Activated naive CD8-positive, alpha-beta T cell treated with anti-CD3 and anti-CD28 coated beads, Interleukin-2, amount 10 ng/mL, durations not matched to agents 7 days and 5 days (primary cell): ENCODE data around the gene SKP1. TPM values are rescaled to one million over a fixed set of nuclear protein-coding genes. Genes with fewer than 3 reads are reported as not detected.
"Not testable (repeated sequence)": the region's sequence is repeated elsewhere in the genome, so short reads cannot be mapped to it uniquely, and the experiment has no call there.

Source experiments
- ATAC-seq: fragments of 150-1000 bp; cut with Tn5 transposase; one replicate; pipeline ENCODE4 v1.10.0; 2021; ENCODE audit warnings: low read depth, moderate library complexity
- POLR2A ChIA-PET: fragments of 350-600 bp; sonication (Branson Sonifier 250); formaldehyde crosslinking; loops from one replicate; lab custom pipeline; 2021; ENCODE audit warnings: antibody characterized with exemption; lab: Charles Lee
- DNase-seq: peaks from one replicate; pipeline ENCODE4 v3.0.0; 2021
- H3K27ac Mint-ChIP-seq: one replicate; pipeline ENCODE4 v1.8.0; 2022; ENCODE audit warnings: mild to moderate bottlenecking, mixed read lengths
- H3K27me3 Mint-ChIP-seq: one replicate; pipeline ENCODE4 v1.8.0; 2022; ENCODE audit warnings: mild to moderate bottlenecking, moderate library complexity, mixed read lengths
- H3K36me3 Mint-ChIP-seq: one replicate; pipeline ENCODE4 v1.8.0; 2021; ENCODE audit warnings: mild to moderate bottlenecking, mixed read lengths
- H3K4me1 Mint-ChIP-seq: one replicate; pipeline ENCODE4 v1.8.0; 2021; ENCODE audit warnings: mixed read lengths
- H3K4me3 Mint-ChIP-seq: one replicate; pipeline ENCODE4 v1.8.0; 2022; ENCODE audit warnings: mild to moderate bottlenecking, moderate library complexity, mixed read lengths
- H3K9me3 Mint-ChIP-seq: one replicate; pipeline ENCODE4 v1.8.0; 2021; ENCODE audit warnings: mixed read lengths
- total RNA-seq, 2 experiments: library from RNA; stranded (reverse); gene quantifications; one replicate each; pipeline ENCODE4 v1.2.3, GENCODE V29; 2021

The SKP1 gene
- 100 to 1,000 TPM; 193 to 206 TPM for total RNA-seq

DNA sequence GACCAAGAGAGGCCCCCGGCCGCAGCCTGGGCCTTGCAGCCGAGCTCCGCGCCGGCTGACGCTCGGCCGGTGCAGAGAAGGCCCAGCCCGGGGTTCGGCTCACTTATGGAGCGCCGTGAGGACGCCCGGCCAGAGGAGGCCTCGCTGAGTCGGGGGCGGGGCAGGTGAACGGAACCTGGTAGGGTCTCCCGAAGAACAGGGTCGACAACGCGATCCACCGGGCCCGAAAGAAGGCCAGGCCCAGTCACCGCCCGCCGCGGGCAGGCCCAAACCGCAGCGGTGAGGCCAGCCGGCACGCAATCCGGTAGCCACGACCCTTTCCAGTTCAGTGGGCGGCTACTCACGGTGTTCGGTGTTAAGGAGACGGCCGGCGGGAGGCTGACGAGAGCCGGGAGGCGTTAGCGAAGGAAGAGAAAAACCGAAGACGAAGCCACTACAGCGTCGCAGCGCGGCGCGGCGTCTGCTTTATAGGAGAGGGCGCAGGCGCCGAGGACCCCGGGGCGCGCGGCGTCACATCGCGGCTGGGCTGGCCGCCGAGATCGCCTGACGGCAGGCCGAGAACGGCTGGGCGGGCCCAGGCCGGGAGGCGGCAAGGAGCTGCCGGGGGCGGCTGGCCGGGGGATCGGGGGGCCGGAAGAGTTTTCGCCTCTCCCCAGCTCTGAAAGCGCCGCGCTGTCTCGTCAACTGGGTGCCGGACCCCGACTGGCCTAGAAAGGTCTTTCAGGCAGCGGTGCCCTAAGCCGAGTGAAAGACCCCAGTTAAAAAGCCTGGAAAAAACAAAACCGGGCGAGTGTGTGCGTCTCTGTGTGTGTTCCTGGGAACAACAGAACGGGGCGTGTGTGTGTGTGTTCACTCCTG, at the start of gene SKP1:
TSS of gene SKP1 (minus strand) at position 440 of the 858 bp plus-strand sequence. CDS start 2,928 bp downstream, outside the sequence.
- POLR2A ChIA-PET, result interaction anchor here (0.5 to 2.8 kb wide), 46 partner anchors 8 to 669 kb away, joined by 3 to 48 read pairs (median 4); partner anchors contain the start of genes C5orf24, CAMLG, JADE2 and PPP2CA
- Mint-ChIP-seq H3K9me3 (no peaks in the 10 kb centered on the region), H3K27ac (peak within 1 kb of the TSS; percentile 94), H3K4me1 (peaks cover 15% of the 10 kb centered on the region), H3K4me3 (peak within 1 kb of the TSS; percentile 98), H3K27me3 (no peaks in the 10 kb centered on the region), H3K36me3 (peaks cover 4% of the 10 kb centered on the region)
- DNase-seq (peak; percentile 94), ATAC-seq (peak; percentile 81)

DNA sequence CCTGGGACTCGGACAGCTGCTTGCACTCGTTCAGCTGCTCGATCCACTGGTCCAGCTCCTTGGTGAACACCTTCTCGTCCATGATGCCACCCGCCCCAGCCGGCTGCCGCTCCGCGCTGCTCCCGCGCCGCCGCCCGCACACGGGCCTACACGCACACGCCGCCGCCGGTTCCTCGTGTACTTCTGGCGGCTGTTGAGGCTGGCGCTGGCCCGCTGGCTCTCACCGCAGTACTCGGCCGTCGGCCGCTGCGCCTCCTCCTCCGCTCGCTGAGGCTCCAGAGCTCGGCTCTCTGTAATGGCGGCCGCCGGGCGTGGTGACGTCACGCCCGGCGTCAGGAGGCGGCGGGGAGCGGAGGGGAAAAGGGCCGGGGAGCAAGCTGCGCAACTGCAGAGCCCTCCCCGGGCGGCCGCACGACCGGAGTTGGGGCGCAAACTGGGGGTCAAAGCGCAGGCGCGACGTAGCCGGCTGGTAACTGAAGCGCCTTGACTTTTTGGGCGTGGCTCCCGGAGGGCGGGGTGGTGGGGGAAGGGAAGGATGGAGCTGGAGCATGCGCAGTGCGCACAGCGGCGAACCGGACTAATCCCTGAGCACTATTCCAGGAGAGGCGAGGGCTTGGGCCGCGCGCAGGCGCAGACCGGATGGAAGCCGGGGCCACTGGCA, 49.2 kb upstream of the SKP1 start, which contains the start of gene PPP2CA:
TSS of gene PPP2CA (minus strand) at position 294 of the 661 bp plus-strand sequence. CDS start at position 82, 212 bp downstream.
- Mint-ChIP-seq H3K36me3 (peaks cover 18% of the 10 kb centered on the region), H3K4me1 (peaks cover 35% of the 10 kb centered on the region), H3K27me3 (no peaks in the 10 kb centered on the region)

DNA sequence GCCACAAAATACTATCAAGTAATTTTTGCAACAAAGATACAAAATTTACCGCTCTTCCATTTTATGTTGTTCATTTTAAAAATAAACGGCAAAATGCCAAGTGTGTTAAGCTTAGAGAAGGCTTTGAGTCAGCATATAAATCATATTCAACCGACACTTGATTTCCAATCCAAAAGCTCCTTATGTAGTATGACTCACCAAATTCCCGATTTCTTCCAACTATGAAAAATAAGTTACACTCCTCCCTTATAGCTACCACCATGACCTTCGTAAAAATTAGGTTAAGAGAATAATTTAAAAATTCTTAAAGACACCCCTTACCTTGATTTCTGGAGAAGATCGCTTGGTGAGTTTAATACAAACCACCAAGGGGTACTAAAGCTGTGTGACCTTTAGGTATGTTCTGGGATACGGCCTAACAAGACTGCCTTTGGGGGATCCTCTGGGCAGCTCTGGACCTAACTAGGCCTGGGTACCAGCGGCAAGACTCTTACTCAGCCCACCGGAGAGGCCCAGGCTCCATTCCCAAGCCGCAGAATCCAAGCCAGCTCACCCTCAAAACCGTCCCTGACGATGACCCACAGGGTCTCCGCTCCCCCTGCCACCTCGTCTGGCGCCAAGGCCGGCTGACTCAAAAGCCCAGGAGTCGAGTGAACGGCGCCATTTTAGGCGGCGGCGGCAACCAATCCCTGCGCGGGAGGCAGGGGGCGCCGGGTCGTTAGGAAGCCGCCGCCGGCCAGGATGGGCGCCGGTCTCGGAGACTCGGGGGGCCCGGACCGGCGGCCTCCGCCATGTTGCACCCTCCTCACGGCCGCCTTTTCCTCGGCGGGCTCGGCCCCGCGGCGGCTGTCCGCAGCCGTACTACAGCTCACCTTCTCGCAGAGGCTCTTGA, 48.4 kb upstream of the SKP1 start:
- POLR2A ChIA-PET, result interaction anchor here (0.6 to 3.2 kb wide), 18 partner anchors 8 to 1586 kb away, joined by 3 to 48 read pairs (median 4); partner anchors contain the start of genes JADE2, SKP1, TXNDC15 and UBE2B
- peak; percentile 80 for DNase-seq
- H3K36me3 Mint-ChIP-seq, result peaks cover 24% of the 10 kb centered on the region
- H3K4me1 Mint-ChIP-seq, result peaks cover 39% of the 10 kb centered on the region
- H3K27me3 Mint-ChIP-seq, result no peaks in the 10 kb centered on the region
- peak overlapping the region; percentile 67 for H3K4me3 Mint-ChIP-seq
- no peaks in the 10 kb centered on the region for H3K9me3 Mint-ChIP-seq
- H3K27ac Mint-ChIP-seq, result peak overlapping the region; percentile 98
- peak; percentile 38 for ATAC-seq

More for the DNA sequence above, 49.2 kb upstream of the SKP1 start, which contains the start of gene PPP2CA:
- Mint-ChIP-seq H3K9me3 (no peaks in the 10 kb centered on the region), H3K27ac (peak within 1 kb of the TSS; percentile 98), H3K4me3 (peak within 1 kb of the TSS; percentile 67)
- peak; percentile 99 for DNase-seq
- POLR2A ChIA-PET, result interaction anchor here (0.6 to 3.2 kb wide), 24 partner anchors 9 to 679 kb away, joined by 3 to 48 read pairs (median 4); partner anchors contain the start of genes CAMLG, JADE2, PCBD2 and SKP1
- ATAC-seq, result peak; percentile 88

DNA sequence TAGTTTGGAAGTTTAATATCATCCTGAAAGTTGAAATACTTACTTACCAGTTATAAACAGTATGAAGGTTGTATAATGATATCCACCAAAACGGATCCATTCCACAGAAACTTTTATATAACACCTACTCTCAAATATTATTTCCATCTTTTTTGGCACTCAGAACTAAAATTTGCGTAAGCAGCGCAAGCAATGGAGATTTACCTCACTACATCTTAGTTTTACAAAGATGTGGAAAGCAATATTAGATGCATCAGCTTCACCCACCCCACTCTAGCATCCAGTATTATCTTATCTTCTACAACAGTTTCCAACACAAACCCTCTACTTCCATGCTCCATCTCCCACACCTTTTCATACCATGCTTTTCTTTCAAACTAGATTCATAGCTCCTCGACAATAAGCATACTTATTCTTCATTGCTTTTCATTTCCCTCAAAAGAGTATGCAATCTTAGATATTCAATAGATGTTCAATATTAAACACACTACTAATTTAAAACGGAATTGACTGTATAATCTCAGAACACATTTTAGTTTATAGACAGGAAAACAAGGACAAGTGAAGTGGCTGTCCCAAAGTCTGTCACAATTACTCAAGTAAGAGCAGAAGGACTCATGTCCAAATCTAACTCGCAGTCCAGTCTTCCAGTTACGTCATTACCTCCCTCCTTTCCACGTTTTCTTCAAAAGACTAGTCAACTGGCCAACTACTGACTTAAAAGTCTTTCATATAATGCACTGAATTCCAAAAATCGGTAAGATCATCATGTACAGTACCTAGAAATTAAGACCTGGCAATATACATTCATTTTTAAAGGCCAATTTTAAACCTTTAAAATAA, 46.9 kb upstream of the SKP1 start:
- POLR2A ChIA-PET, result interaction anchor here (0.7 kb wide), 2 partner anchors 39 to 680 kb away, joined by 3 read pairs; no protein-coding TSS in a partner anchor
- H3K36me3 Mint-ChIP-seq, result peaks cover 28% of the 10 kb centered on the region
- peak overlapping the region; percentile 67 for H3K4me3 Mint-ChIP-seq
- H3K27me3 Mint-ChIP-seq, result no peaks in the 10 kb centered on the region
- H3K9me3 Mint-ChIP-seq, result no peaks in the 10 kb centered on the region
- H3K4me1 Mint-ChIP-seq, result peaks cover 48% of the 10 kb centered on the region
- ATAC-seq (no peak), DNase-seq (no peak)
- peak overlapping the region; percentile 3 for H3K27ac Mint-ChIP-seq

DNA sequence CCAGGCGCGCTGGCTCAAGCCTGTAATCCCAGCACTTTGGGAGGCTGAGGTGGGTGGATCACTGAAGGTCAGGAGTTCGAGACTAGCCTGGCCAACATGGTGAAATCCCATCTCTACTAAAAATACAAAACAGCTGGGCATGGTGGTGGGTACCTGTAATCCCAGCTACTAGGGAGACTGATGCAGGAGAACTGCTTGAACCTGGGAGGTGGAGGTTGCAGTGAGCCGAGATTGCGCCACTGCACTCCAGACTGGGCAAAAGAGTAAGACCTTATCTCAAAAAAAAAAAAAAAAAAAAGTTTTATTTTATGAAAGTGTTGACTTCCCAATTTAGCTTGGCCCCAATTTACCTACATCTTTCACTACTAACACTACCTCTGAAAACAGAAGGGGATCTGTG, 44.9 kb upstream of the SKP1 start:
- H3K27me3 Mint-ChIP-seq, DNase-seq, H3K4me3 Mint-ChIP-seq, H3K9me3 Mint-ChIP-seq, H3K27ac Mint-ChIP-seq, ATAC-seq: not testable (repeated sequence)
- H3K4me1 Mint-ChIP-seq, result peaks cover 45% of the 10 kb centered on the region
- peaks cover 29% of the 10 kb centered on the region for H3K36me3 Mint-ChIP-seq
- POLR2A ChIA-PET, result interaction anchor here (1.1 to 1.4 kb wide), 2 partner anchors 13 to 45 kb away, joined by 3 read pairs; partner anchors contain the start of gene SKP1

DNA sequence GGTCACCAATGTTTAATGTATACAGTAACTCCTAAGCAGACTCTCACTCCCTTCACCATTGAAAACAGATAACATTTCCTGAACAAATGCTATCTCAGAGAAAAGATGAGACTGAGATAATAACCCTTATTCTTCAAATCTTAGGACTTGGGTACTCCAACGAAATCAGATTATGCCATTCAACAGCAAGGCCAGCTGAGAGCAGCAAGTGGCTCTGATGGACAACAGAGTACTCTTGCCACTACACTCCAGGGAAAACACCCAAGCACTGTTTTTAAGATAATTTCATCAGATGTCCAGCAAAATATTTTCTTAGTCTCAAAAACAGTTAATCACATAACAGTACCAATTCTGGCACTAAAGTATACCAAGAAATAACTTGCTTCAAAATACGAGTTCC, 39.0 kb upstream of the SKP1 start:
- POLR2A ChIA-PET, result no interaction called here
- Mint-ChIP-seq H3K27ac (no peak overlapping the region), H3K36me3 (peaks cover 20% of the 10 kb centered on the region), H3K4me3 (no peak overlapping the region), H3K4me1 (peaks cover 30% of the 10 kb centered on the region), H3K27me3 (no peaks in the 10 kb centered on the region), H3K9me3 (no peaks in the 10 kb centered on the region)
- DNase-seq, result no peak
- ATAC-seq, result no peak

DNA sequence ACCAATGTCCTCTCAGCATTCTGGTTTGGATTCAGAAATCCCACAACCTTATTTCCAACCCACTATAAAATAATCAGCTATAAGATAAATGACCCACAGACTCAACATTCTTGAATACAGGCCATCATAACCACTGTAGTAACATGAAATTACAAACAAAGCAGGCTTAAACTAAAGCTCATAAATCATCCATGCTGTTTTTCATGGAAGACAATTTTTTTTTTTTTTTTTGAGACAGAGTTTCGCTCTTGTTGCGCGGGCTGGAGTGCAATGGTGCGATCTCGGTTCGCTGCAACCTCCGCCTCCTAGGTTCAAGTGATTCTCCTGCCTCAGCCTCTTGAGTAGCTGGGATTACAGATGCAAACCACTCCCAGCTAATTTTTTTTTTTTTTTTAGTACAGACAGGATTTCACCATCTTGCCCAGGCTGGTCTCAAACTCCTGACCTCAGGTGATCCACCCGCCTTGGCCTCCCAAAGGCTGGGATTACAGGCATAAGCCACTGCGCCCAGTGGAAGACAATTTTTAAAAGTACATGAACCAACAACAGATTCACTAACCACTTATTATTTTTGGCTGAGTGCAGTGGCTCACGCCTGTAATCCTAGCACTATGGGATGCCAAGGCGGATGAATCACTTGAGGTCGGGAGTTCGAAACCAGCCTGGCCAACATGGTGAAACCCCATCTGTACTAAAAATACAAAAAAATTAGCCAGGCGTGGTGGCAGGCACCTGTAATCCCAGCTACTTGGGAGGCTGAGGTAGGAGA, 34.7 kb upstream of the SKP1 start:
- POLR2A ChIA-PET, H3K4me3 Mint-ChIP-seq, ATAC-seq, DNase-seq, H3K27me3 Mint-ChIP-seq, H3K36me3 Mint-ChIP-seq, H3K9me3 Mint-ChIP-seq, H3K27ac Mint-ChIP-seq: not testable (repeated sequence)
- H3K4me1 Mint-ChIP-seq, result peaks cover 19% of the 10 kb centered on the region

DNA sequence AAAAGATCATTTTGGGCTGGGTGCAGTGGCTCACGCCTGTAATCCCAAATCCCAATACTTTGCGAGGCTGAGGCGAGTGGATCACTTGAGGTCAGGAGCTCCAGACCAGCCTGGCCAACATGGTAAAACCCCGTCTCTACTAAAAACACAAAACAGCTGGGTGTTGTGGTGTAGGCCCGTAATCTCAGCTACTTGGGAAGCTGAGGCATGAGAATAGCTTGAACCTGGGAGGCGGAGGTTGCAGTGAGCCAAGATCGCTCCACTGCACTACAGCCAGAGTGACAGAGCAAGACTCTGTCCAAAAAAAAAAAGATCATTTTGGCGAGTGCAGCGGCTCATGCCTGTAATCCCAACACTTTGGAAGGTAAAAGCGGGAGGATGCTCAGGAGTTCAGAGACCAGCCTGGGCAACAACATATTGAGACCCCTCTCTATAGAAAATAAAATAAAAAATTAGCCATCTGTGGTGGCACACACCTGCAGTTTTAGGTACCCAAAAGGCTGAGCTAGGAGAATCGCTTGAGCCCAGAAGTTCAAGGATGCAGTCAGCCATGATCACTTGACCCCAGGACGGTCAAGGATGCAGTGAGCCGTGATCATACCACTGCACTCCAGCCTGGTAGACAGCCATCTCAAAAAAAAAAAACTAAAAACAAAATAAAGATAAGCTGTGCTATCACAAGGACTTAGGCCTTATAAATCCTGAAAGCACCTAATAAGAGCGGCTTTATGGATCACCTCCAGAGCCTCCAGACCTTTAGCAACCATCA, 32.9 kb upstream of the SKP1 start:
- no peak overlapping the region for H3K4me3 Mint-ChIP-seq

DNA sequence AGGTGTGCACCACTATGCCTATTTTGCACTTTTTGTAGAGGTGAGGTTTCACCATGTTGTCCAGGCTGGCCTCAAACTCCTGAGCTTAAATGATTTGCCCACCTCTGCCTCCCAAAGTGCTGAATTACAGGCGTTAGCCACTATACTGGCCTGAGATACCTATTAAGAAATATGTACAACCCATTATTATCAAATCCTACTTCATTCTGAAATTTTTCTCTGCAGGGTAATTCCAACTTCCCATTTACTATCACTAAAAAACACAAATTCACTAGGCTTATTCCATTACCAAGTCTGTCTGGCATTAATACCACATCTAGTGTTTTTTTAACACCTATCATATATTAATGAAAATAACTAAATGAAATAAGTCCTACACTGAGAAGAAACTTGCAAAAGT, 30.9 kb upstream of the SKP1 start:
- POLR2A ChIA-PET, result no interaction called here
- H3K27me3 Mint-ChIP-seq, result no peaks in the 10 kb centered on the region

More for the DNA sequence above, 32.9 kb upstream of the SKP1 start:
- Mint-ChIP-seq H3K4me1 (peaks cover 17% of the 10 kb centered on the region), H3K36me3 (peaks cover 5% of the 10 kb centered on the region), H3K9me3 (no peaks in the 10 kb centered on the region), H3K27me3 (no peaks in the 10 kb centered on the region), H3K27ac (no peak overlapping the region)
- POLR2A ChIA-PET, result interaction anchor here (1.4 kb wide), 1 partner anchor 34 kb away, joined by 4 read pairs; no protein-coding TSS in a partner anchor
- no peak for DNase-seq
- no peak for ATAC-seq

DNA sequence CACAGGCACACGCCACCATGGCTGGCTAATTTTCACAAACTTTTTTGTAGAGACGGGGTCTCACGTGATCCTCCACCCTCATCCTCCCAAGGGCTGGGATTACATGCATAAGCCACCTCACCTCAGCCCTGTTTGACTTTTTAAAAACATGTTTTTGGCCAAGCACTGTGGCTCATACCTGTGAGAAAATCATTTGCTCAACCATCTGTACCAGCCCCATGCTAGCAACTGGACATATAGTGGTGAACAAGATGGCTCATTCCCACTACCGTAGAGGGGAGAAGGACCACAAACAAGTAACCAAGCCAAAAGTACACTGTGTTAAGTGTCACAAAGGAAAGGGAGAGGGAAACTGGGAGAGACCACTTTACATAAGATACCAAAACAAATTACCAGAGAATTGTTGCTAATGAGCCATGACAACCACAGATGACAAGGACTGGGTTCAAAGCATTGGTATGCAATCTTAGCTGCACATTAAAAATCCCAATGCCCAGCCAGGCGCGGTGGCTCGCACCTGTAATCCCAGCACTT, 29.9 kb upstream of the SKP1 start:
- peaks cover 12% of the 10 kb centered on the region for H3K4me1 Mint-ChIP-seq
- H3K9me3 Mint-ChIP-seq, result no peaks in the 10 kb centered on the region
- no peak overlapping the region for H3K27ac Mint-ChIP-seq
- DNase-seq (no peak), ATAC-seq (no peak)
- H3K27me3 Mint-ChIP-seq, result no peaks in the 10 kb centered on the region
- POLR2A ChIA-PET, result no interaction called here
- peaks cover 9% of the 10 kb centered on the region for H3K36me3 Mint-ChIP-seq
- no peak overlapping the region for H3K4me3 Mint-ChIP-seq

More for the DNA sequence above, 30.9 kb upstream of the SKP1 start:
- no peaks in the 10 kb centered on the region for H3K9me3 Mint-ChIP-seq
- H3K4me1 Mint-ChIP-seq, result peaks cover 14% of the 10 kb centered on the region
- DNase-seq (no peak), ATAC-seq (no peak)
- peaks cover 6% of the 10 kb centered on the region for H3K36me3 Mint-ChIP-seq
- no peak overlapping the region for H3K4me3 Mint-ChIP-seq
- no peak overlapping the region for H3K27ac Mint-ChIP-seq
